ENCODE results near the gene DCDC2. TPM values are rescaled to one million over a fixed set of nuclear protein-coding genes. Genes with fewer than 3 reads are reported as not detected.

Gene DCDC2
- total RNA-seq, 1 donor from 2014 or later, result 0.30 TPM

GRCh38 chr6:24154121-24154520, 203.7 kb downstream of the DCDC2 start:
- Mint-ChIP-seq H3K9me3 (ENCODE audit: low read depth) (peaks cover 4% of the 10 kb centered on the region), H3K27ac (ENCODE audit: unreplicated experiment) (no peak overlapping the region)

GRCh38 chr6:24152014-24152413, 205.8 kb downstream of the DCDC2 start:
- DNase-seq (ENCODE audit: low spot score), result no peak
- peaks cover 4% of the 10 kb centered on the region for H3K9me3 Mint-ChIP-seq (ENCODE audit: low read depth)
- H3K36me3 Mint-ChIP-seq (ENCODE audit: low read depth), result no peaks in the 10 kb centered on the region
- no peaks in the 10 kb centered on the region for H3K27me3 Mint-ChIP-seq (ENCODE audit: low read depth)
- no peak overlapping the region for H3K4me3 Mint-ChIP-seq (ENCODE audit: unreplicated experiment)
- H3K27ac Mint-ChIP-seq (ENCODE audit: unreplicated experiment), result no peak overlapping the region
- no peaks in the 10 kb centered on the region for H3K4me1 Mint-ChIP-seq (ENCODE audit: low read depth)
- TF ChIP-seq CTCF (IDR thresholded peaks at IDR 0.05), result no peak

More at GRCh38 chr6:24154121-24154520, 203.7 kb downstream of the DCDC2 start:
- no peak for TF ChIP-seq CTCF (IDR thresholded peaks at IDR 0.05)
- H3K4me3 Mint-ChIP-seq (ENCODE audit: unreplicated experiment), result no peak overlapping the region
- no peaks in the 10 kb centered on the region for H3K36me3 Mint-ChIP-seq (ENCODE audit: low read depth)
- DNase-seq (ENCODE audit: low spot score), result no peak
- H3K4me1 Mint-ChIP-seq (ENCODE audit: low read depth), result no peaks in the 10 kb centered on the region
- no peaks in the 10 kb centered on the region for H3K27me3 Mint-ChIP-seq (ENCODE audit: low read depth)

- H3K9me3 Mint-ChIP-seq (ENCODE audit: low read depth), result peaks cover 4% of the 10 kb centered on the region
- no peak overlapping the region for H3K4me3 Mint-ChIP-seq (ENCODE audit: unreplicated experiment)
These were observed 208.0 kb downstream of the DCDC2 start for GRCh38 chr6:24149836-24150235.

GRCh38 chr6:24149296-24149695, 208.6 kb downstream of the DCDC2 start:
- Mint-ChIP-seq H3K27ac (ENCODE audit: unreplicated experiment) (no peak overlapping the region), H3K36me3 (ENCODE audit: low read depth) (no peaks in the 10 kb centered on the region), H3K9me3 (ENCODE audit: low read depth) (peaks cover 4% of the 10 kb centered on the region), H3K4me3 (ENCODE audit: unreplicated experiment) (no peak overlapping the region), H3K4me1 (ENCODE audit: low read depth) (no peaks in the 10 kb centered on the region), H3K27me3 (ENCODE audit: low read depth) (no peaks in the 10 kb centered on the region)
- no peak for DNase-seq (ENCODE audit: low spot score)
- no peak for TF ChIP-seq CTCF (IDR thresholded peaks at IDR 0.05)

More at GRCh38 chr6:24149836-24150235, 208.0 kb downstream of the DCDC2 start:
- no peaks in the 10 kb centered on the region for H3K27me3 Mint-ChIP-seq (ENCODE audit: low read depth)
- DNase-seq (ENCODE audit: low spot score), result no peak
- TF ChIP-seq CTCF (IDR thresholded peaks at IDR 0.05), result no peak
- H3K36me3 Mint-ChIP-seq (ENCODE audit: low read depth), result no peaks in the 10 kb centered on the region
- no peaks in the 10 kb centered on the region for H3K4me1 Mint-ChIP-seq (ENCODE audit: low read depth)
- no peak overlapping the region for H3K27ac Mint-ChIP-seq (ENCODE audit: unreplicated experiment)

GRCh38 chr6:24148684-24149083, 209.2 kb downstream of the DCDC2 start:
- Mint-ChIP-seq H3K9me3 (ENCODE audit: low read depth) (peaks cover 4% of the 10 kb centered on the region), H3K4me1 (ENCODE audit: low read depth) (no peaks in the 10 kb centered on the region), H3K36me3 (ENCODE audit: low read depth) (no peaks in the 10 kb centered on the region), H3K4me3 (ENCODE audit: unreplicated experiment) (no peak overlapping the region), H3K27me3 (ENCODE audit: low read depth) (no peaks in the 10 kb centered on the region), H3K27ac (ENCODE audit: unreplicated experiment) (no peak overlapping the region)
- no peak for TF ChIP-seq CTCF (IDR thresholded peaks at IDR 0.05)
- DNase-seq (ENCODE audit: low spot score), result no peak

Measured in chondrocyte (in vitro differentiated cells).